NOMO-1 (cell line): ENCODE results near the gene EHF.
A peak's percentile ranks its signal among the peaks of the same experiment; 100 is the strongest.
"Not testable (repeated sequence)": the region's sequence is repeated elsewhere in the genome, so short reads cannot be mapped to it uniquely, and the experiment has no call there.

Source experiments
- DNase-seq, 2 experiments: peaks; one replicate each; lab custom pipeline; 2025; ENCODE audit not compliant: unreplicated experiment in 2 of 2; lab: John Stamatoyannopoulos, UW

EHF gene

DNA sequence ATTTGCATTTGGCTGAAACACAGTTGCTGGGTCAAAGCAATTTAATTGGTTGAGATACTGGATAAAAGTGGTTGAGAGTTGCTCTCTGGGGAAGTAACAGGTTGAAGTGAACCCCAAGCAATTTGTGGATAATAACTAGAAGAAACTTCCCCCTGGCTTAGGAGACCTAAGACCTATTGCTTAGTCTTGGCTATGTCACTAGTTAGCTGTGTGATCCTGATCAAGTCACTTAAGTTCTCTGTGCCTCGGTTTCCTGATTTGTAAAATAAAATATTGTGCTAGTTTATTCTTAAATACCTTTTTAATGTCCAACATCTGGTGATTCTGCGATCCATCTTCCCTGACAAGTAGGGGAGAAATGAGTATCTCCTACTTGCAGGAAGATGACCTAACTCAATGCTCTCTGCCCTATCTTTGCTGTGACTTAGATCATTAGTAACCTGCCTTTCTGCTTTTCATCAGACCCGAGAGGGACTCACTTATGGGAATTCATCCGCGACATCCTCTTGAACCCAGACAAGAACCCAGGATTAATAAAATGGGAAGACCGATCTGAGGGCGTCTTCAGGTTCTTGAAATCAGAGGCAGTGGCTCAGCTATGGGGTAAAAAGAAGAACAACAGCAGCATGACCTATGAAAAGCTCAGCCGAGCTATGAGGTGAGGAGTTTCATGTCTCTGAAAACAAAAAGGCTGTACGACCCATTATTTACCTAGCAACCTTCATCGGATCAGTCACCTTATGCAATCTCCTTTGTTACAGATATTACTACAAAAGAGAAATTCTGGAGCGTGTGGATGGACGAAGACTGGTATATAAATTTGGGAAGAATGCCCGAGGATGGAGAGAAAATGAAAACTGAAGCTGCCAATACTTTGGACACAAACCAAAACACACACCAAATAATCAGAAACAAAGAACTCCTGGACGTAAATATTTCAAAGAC, 37.5 kb downstream of the EHF start:
- DNase-seq: no peak

DNA sequence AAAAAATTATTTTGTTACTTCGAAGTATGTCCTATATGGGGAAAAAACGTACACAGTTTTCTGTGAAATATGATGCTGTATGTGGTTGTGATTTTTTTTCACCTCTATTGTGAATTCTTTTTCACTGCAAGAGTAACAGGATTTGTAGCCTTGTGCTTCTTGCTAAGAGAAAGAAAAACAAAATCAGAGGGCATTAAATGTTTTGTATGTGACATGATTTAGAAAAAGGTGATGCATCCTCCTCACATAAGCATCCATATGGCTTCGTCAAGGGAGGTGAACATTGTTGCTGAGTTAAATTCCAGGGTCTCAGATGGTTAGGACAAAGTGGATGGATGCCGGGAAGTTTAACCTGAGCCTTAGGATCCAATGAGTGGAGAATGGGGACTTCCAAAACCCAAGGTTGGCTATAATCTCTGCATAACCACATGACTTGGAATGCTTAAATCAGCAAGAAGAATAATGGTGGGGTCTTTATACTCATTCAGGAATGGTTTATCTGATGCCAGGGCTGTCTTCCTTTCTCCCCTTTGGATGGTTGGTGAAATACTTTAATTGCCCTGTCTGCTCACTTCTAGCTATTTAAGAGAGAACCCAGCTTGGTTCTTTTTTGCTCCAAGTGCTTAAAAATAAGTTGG, 38.3 kb downstream of the EHF start:
- no peak for DNase-seq

DNA sequence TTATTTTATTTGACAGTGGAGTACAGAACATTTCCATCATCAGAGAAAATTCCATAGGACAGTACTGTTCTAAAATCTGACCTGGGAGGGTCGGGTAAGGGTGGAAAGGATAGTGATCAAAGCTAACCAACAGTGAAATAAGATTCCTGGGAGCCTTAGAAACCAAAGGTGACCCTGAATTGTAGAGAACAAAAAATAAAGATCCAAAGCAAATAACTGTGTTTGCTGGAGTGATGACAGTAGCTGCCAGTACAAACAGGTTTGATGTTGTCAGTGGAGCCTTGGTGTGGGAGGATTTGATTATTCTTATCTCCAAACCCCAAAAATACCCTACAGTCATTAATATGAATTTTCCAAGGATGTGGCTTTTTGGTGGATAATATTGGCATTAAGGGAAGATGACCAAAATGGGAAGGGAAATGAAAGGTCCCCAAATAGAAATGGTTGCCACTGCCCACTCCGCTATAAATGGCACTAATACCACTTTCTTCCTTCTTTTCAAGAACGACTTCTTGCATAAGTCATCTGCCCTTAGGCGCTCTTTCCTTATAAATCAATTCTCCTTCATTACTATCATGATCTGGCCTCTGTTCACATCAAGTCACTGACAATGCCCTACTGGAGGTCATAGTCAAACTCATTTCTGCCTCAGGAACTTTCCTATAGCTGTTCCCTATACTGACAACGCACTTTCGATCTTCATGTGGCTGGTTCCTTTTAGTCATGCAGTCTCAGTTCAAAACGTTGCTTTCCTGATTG, 44.4 kb downstream of the EHF start:
- peak in 1 of 2 experiments; percentile 57 for DNase-seq

DNA sequence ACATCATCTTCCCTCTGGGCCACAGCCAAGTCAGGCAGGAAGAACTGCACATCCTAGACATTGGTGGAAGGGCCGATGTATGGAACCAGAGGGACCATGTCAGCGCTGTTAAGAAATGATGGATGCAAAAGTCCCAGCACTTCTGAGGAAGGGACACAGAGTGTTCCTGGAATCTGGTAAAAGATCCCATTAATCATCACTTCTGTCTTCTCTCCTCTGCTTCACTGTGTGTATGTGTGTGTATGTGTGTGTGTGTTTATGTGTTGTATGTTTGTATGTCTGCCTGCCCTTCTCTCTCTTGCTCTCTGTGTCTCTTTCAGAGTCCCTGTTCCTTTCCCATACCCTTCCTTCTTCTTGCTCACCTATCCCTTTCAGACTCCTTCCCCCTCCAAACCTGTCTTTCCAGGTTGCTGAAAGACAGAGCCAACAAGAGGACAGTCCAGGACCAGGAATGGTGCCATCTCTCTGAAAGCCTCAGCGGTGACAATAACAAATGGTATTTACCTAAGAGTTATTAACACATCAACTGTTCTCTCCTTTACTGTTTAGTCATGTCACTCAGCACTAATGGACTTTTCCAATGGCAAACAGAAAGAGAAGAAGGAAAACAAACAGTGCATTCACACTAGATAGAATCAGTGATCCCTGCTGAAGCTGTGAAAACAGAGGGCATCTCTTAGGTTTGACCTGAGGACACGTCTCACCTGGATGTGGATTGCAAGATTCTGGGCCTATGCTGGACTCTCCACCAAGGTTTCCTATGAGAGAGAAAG, 47.1 kb downstream of the EHF start:
- DNase-seq: no peak

DNA sequence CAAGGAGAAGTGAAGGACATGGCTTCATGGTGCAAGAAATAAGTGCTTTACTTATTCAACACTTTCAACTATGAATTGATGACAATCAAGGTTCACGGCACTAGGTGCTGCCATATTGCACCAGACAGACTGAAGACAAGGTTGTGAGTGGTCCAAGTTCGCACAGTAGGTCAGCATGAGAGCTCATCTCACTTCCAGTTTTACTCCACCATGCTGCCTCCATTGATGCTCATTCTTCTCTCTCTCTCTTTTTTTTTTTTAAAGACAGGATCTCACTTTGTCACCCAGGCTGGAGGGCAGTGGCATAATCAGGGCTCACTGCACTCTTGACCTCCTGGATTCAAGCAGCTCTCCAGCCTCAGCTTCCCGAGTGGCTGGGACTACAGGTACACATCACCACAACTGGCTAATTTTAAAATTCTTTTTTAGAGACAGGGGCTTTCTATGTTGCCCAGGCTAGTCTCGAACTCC, 47.7 kb downstream of the EHF start:
- DNase-seq: no peak

DNA sequence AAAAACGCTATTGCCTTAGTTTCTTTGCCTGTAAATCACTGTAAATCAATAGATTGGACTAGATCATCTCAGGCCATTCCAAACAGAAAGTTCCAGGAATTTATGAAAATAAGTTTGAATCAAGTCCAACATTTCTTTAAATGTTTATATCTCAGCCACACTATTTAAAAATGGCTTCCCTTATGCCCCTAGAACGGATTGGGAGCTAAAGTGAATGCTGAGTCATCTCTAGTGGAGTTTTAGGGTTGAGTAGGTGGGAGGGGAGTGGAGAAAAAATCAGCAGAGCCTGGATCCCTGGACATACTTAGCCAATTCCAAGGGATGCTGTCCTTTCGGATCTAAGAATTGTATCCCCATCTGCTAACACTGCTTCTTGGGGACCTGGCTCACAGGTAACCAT, 48.6 kb downstream of the EHF start:
- DNase-seq: no peak

DNA sequence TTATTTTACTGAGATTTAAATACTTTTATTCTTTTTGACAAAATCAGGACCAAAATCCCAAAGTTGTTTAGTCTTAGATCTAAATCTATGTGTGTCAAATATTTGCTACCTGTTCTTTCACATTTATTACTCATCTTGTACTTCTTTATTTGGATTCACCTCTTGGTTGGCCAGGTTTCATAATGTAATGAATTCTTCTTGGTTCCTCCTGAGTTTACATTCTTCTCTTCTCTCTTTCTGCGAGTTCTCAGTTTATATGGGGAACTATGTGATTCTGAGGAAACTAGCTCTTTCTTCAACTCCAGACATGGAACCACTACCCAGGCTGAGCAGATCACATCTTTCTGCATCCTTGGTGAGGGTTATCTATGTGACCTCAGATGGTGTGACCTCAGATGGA, 50.2 kb downstream of the EHF start:
- no peak for DNase-seq

DNA sequence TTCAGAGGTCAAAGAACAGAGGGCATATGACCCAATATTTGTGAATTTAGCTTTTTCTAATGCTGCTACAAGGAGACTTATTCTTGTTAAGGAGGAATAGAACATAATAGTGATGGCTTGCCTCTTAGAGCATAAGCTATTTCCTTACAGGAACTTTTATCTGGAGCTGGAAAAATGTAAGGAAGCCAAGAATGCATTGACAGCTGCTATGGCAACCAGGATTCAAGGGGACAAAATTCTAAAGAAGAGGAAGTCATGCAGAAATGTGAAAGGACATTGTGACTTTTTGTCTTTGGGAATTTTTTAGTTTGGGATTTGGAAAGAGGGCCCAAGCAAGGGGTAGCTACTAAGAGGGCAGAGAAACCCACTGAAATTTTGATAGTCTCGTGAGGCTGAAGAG, 51.1 kb downstream of the EHF start:
- no peak for DNase-seq

DNA sequence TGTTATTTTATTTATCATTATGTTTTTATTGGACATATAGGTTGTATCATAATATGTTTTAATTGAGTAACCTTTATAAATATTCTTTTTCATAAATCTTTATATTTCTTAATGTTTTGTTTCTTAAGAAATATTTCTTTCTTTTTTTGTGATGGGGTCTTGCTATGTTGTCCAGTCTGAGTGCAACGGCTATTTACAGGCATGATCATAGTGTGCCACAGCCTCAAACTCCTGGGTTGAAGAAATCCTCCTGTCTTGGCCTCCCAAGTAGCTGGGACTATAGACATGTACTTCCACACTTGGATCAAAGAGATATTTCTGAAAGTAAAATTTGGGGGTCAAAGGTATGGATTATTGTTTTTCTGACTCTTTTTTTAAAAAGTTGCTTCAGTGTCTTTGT, 53.1 kb downstream of the EHF start:
- DNase-seq: no peak

DNA sequence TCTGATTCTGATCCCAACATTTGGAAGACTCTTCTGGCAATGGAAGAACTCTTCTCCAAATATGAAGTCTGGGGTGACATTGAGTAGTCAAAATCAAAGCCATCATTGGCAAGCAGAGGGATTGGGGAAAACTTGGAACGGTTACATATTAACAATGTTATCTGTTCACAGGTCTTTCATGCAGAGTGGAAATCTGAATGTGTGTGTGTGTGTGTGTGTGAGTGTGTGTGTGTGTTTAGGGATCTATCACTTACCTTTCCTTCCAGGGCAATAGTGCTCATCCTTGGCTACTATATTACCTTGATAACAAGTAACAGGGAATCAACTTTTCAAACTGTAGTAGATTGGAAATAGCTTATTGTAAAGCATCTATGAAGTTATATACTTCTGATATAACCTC, 55.3 kb downstream of the EHF start:
- no peak for DNase-seq

DNA sequence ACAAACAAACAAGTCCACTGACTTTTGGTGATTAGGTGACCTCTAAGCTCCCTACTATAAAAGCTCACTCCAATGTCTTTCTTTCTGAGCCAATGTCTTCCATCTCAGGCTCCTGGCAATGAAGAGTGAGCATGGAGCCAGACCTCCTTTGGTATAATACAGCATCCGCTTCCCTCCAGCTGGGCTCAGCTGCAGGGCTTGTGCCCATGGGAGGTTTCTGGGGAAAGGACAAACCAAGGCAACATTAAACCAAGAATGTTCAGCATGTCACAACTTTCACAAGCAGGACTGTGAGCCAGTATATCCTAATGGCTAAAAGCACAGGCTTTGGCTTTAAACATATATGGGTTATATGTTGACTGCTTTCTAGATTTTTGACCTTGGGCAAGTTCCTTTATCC, 58.8 kb downstream of the EHF start:
- DNase-seq: no peak

DNA sequence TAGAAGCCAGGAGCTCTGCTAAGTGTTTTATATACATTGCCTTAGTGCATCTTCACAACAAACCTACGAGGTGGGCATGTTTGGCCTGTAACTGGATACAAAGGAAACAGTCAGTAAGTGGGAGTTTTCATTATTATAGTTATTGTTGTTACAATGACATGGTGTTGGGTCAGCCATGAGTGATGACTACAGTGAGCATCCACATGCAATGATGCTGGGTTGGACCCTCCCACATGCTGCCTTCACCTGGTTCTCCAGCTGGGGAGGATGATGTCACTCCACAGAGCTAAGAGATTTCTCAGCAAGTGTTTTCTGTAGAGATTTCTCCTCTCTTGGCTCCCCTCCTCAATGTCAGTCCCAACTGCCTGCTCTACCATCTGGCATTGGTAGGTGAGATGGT, 59.3 kb downstream of the EHF start:
- no peak for DNase-seq

DNA sequence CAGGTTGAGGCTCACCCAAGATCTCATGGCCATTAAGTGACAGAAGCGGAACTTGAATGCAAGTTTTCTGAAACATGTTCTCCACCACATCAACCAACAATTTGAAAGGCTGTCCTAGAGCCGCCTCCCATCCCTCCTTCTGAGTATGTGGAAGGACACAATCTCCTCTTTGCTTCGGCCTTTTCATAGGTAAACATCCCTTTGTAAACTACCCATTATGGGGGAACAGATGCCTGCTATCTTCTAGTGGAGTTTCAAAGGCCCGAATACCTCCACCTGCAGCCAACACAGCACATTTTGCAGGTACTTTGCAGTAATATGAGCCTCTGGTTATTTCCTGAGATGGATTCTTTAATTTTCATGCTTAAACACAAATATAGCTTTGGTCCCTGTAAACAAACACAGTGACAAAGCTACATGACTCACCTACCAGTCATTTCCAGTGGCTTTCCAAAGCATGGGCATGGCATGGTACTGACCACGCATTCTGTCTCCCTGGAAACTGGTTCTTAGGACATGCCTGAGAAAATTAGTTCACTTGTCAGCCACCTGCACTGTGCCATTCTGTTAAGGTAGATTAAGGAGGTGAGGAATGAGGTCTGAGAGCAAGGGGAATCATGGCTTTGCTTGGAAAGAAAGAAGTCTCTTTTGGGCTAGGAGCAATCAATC, 60.2 kb downstream of the EHF start:
- DNase-seq: no peak

DNA sequence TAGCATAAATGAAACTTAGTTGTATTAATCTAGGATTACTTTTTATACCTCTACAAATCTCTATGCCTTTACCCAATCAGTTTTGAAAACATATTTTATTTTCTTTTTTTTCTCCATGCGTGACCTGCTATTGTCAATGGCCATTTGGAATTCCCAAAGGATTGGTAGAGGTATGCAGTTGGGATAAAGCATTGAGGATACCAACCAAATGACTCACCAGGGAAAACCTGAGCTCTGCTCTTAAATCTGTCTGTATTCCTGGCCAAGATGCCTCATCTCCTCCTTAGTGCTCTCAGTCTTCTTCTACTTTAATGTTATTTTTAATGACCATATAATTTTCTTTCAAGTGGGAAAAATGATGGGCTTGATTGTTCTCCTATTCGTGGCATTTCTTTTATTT, 61.9 kb downstream of the EHF start:
- no peak for DNase-seq

DNA sequence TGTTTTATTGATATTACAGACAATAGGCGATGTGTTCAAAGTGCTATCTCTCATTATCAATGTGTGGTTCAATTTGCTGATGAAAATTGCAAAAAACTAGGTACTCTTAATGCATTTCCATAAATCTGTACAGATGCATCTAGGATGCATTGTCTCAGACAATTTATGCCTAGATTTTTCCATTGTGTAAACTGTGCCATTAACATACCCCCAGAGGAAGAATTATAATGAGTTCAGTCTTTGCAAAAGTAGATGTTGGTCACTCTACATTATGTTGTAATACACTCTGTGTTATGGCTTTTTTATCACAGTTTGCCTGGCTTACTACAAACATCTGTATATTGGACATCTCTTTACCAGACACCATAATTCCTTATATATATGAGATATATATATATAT, 62.5 kb downstream of the EHF start:
- DNase-seq: no peak

DNA sequence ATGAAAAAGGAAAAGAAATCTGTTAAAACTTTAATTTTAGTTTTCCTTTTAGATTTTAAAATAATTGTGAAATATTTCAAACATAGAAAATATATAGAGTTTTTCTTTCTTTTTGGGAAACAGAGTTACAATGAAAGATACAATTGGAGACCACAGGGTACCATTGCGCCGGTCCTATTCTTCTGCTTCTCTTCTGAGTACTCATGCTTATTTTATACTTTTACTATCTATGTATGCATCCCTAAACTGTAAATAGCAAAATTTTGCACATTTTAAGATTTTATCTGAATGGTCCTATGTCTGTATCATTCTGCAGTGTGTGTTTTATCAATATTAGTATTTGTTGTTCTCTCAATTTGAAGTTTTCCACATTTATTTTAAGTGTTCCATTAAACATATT, 65.0 kb downstream of the EHF start:
- no peak for DNase-seq

DNA sequence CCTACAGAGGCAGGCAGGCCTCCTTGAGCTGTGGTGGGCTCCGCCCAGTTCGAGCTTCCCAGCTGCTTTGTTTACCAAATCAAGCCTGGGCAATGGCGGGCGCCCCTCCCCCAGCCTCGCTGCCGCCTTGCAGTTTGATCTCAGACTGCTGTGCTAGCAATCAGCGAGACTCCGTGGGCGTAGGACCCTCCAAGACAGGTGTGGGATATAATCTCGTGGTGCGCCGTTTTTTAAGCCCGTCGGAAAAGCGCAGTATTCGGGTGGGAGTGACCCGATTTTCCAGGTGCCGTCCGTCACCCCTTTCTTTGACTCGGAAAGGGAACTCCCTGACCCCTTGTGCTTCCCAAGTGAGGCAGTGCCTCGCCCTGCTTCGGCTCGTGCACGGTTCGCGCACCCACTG, 71.4 kb downstream of the EHF start:
- not testable (repeated sequence) for DNase-seq

DNA sequence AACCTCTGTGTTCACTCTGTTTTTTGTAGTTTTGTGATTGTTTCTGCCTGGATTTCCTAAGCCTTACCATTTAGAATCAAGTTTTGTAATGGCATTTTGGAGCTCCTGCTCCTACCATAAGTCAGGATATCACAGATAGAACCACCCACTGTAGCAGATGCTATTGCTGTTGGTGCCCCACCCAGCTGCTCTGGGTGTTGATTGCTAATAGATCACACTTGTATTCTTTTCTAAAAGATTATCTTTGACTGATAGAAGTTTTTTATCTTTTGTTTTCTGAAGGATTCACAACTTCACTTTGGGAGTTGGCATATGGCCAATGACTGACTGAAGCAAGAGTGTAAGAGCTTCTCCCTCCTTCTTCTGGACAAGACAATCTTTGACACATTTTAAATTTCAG, 76.0 kb downstream of the EHF start:
- DNase-seq: no peak

DNA sequence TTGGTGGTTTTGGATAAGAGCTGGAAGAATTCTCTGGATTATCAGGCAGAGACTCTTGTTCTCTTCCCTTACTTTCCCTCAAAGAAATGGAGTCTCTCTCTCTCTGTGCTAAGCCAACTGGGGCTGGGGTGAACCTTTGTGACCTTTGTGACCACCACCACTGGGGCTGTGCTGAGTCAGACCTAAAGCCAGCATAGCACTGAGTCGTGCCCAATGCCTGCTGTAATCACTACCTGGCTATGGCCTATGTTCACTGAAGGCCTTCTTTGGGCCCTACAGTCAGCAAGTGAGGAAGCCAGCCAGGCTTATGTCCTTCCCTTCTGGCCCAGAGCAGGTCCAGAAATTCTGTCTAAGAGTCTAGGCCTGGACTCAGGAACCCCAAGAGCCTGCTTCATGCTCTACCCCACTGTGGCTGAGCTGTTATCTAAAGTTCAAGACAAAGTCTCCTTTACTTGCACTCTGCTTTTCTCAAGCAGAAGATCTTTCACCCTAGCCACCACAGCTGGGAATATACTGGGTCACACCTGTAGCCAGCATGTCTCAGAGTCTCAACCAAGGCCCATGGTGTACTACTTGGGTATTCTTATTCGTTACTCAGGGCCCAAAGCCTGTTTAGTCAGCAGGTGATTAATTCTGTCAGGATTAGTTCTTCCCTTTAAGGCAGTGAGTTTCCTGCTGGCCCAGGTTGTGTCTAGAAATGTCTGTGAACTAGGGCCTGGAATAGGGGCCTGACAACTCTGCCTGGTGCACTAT, 86.0 kb downstream of the EHF start:
- no peak for DNase-seq

DNA sequence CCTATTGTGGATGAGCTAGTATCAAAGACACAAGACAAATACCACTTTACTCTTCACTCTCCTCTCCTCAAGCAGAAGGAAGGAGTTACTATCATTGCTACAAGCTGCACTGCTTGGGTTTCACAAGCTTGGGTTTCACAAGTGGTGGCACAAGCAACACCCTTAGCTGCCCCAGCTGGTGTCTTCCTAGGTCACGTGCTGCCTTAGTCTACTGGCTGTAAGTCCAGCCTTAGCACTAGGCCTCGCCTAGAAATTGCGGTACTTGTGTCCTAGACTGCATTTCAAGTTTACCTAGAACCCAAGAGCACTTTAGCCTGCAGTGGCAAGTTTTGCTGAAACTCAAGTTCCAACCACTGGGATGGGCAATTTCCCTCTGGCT, 86.6 kb downstream of the EHF start:
- no peak for DNase-seq
